HG03159 (cell line): ENCODE measurements around the gene PLXNB3.

Experiments used
- ATAC-seq: cut with Tn5 transposase; IDR thresholded peaks from one replicate; pipeline ENCODE4 v1.9.1; 2021; ENCODE audit warnings: mild to moderate bottlenecking, moderate library complexity; ENCODE audit not compliant: unreplicated experiment

The PLXNB3 gene

DNA sequence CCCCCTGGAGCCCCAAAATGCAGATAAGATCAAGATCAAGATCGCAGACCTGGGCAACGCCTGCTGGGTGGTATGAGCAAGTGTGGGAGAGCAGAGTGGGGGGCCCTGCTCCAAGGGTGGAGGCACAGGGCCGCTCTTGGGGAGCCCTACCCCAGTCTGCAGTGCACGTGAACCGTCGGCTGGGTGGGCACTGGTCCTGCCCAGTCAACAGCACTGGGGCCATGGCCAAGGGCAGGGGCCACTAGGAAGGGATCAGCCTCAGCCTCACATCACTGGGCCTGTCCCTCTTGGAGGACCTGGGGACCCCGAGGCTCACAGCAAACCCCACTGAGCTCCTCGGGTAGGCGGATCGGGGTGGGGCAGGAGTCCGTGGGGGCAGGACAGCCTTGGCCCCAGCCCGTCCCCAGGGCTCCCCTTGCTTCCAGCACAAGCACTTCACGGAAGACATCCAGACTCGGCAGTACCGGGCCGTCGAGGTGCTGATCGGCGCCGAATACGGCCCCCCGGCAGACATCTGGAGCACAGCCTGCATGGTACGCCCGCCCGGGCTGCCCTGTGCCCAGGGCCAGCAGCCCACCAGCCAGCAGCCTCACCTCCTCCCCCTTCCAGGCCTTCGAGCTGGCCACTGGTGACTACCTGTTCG, 20.4 kb downstream of the PLXNB3 start:
- ATAC-seq = no peak

DNA sequence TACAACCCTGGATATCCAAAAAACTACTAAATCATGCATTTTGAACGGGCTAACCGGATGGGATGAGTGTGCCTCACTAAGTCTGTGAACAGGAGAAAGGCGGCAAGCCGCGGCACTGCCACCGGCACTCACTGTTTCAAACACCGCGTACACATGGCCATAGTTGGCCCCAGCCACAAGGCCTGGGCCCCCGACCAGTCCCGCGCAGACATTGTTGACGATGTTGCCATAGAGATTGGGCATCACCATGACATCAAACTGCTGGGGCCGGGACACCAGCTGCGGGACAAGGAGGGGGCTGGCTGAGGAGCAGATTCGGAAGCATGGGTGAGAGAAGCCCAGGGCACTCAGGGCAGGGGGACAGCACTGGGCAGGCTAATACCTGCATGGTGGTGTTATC, 22.6 kb downstream of the PLXNB3 start:
- no peak for ATAC-seq

DNA sequence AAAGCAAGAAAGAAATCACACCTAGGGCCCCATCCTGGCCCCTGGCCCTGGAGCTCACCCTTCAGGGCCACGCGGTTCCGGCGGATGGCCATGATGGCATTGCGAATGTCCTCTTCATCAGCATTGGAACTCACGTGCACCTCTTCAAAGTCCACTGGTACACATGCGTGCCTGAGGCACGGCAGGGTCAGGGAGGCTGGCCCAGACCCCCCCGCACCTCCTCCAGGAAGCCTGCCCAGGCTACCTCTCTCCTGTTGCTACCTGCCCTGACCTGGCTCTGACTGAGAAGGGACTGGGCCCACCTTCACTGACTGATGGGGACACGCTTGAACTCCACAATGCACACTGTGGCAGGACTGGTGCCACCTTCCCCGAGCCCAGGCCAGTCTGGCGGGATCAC, 25.6 kb downstream of the PLXNB3 start:
- ATAC-seq = no peak

DNA sequence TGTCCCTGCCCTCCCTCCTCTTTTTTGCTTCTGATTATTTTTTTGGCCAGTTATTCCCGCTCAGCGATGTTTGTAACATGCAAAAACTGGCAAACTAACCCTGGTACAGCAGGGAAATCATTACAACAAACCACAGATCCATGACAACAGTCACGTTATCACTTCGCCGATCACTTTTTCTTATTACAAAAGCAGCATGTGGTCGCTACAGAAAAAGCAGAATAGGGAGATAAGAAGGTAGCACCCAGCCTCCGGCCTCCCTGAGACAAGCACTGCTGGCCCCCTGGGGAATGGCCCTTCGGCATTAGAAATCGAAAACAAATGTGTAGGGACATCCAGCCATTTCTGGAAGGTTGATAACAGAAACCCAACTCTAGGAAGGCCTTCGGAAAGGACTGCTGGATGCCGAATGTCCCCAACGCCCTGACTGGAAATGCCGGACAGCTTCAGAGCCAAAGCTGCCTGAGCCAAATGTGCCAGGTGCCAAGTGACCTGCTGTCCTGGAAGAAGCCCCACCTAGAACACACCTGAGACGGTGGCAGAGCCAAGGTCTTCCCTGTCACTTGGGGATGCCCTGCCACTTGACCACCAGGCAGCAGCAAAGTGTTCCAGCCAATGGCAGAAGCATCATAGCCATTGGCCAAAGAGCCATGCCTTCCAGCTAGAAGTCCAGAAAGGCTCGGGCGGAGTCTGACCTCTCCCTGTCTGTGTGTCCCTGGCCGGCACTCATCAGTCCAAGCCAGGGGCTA, 27.2 kb downstream of the PLXNB3 start:
- ATAC-seq = no peak

DNA sequence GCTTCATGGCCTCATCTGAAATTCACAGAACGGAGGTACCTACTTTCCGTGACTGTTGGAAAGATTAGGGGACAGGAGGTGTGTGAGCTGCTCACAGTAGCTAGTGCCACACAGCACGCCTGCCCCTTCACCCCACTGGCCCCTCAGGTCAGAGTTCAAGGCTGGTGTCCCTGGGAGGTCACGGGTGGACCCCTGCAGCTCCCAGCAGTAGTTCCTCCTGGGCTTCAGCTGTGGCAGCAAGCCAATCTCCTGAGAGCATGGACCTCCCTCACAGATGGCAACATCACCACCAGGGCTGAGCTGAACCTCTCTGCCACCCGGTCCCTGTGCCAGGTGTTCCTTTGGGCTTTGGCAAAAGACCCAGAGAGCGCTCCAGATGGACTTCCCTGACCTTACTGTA, 28.3 kb downstream of the PLXNB3 start:
- no peak for ATAC-seq

DNA sequence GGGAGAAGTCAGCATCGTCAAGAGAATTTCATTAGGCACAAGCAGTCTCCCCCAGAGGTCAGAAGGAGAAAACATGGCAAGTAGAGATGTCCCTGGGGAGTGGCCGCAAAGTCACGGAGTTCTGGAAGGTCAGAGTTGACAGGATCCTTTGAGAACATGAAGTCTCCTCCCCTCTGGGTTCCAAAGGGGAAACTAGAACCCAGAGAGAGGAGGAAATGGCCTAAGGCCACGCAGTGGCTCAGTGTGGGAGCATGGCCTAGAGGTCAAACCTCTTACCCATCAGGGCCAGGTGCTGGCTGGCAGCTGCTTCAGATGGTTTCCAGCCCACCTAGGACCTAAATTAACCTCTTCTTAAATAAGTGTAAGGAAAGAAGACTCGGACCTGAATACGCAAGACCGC, 29.2 kb downstream of the PLXNB3 start:
- ATAC-seq = no peak

DNA sequence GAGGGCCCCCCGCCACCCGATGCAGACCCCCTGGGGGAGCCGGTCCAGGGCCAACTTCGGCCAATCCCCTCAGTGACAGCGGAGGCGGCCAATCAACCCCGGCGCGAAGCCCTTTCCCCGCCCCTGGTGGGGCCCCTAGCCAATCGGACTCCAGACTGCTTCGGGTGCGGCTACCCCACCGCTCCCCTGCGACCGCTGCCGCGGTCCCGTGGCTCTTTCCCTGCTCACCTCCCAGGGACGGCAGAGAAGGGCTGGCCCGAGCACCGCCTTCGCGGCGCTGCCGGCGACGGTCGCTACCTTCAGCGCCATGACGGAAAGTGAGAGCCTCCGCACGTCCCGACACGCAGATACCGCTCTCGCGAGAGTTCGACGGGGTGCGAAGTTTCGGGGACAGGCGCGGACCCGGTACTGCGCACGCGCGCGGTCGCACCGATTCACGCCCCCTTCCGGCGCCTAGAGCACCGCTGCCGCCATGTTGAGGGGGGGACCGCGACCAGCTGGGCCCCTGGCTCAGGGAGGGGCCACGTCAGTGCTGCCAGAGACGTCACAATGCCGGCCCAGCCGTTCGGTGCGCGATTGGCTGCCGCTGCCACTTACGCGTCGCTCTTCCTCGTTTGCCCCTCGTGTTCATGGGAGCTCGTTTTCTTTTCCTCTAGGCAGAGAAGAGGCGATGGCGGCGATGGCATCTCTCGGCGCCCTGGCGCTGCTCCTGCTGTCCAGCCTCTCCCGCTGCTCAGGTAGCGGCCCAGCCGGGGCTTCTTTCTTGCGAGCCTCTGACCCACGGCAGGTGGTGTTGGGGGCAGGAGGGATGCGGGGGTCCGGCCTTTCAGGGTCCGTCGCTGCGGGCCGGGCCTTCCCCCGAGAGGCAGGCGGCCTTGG, 30.2 kb downstream of the PLXNB3 start, which contains the start of the genes IDH3G and SSR4:
Gene IDH3G, minus strand, starts transcription at position 358 of the 879 bp plus-strand sequence. Its CDS starts 49 bp downstream, at position 309.
Gene SSR4, plus strand, starts transcription at position 651 of the 879 bp plus-strand sequence. Its CDS starts 20 bp downstream, at position 671.
- ATAC-seq = peak; percentile 87

DNA sequence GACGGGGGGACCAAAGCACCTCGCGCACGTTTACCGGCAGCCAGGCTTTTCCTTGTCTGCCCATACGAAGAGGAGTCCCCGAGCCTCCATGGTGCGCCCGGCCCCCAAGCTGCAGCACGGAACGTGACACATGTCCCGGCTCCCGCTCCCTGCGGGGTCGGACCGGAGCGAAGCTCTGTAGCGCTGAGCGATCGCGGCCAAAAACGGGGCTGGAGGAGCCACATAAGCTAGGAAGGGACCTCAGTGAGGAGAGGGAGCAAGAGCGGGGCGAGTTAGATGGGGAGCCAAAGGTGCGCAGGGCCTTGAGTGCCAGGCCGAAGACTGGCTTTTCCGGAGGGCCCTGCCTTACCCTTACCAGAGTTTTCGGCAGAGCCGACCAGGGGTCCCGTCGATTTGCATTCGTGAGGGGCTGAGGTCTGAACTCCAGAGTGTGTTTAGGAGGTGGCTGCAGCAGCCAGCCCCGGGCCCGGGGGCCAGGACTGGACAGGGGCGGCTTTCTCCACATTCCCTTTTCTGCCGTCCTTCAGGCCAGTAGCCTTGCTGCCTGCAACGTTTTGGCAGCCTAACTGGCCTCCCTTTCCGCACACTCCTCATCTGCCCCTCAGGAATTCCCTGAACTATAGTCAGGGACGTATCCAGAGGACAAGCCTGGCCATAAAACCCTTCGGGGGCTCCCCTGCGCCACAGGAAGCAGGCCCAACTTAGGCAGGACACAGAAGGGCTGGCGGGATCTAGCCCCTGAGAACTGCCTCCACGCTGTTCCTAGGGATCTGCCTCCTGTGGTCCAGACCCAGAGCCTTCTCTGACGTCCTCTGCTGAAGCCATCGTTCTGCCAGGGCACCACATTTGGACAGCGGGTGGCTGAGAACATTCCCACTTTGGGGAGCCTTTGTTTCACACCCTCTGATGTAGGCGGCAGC, 31.1 kb downstream of the PLXNB3 start:
- no peak for ATAC-seq

DNA sequence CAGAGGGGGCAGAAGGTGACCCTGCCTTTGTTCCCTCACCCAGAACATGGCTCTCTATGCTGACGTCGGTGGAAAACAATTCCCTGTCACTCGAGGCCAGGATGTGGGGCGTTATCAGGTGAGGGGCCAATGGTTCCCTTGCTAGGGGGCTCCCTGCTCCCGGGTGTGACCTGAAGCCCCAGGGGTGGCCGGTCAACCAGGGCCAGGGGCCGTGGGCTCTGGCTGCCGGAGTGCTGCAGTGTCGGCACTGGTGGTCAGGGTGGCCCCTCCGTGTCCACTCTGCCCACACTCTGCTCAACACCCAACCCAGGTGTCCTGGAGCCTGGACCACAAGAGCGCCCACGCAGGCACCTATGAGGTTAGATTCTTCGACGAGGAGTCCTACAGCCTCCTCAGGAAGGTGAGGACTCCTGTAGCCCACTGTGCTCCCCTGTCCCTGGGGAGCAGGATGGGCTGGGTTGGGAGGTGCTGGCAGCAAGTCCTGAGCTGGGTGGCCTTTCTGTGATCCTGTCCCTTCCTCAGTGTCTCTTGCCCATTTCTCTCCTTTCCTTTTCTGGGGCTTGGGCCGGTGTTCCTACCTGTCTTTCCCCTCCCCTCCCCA, 33.5 kb downstream of the PLXNB3 start:
- ATAC-seq = no peak

DNA sequence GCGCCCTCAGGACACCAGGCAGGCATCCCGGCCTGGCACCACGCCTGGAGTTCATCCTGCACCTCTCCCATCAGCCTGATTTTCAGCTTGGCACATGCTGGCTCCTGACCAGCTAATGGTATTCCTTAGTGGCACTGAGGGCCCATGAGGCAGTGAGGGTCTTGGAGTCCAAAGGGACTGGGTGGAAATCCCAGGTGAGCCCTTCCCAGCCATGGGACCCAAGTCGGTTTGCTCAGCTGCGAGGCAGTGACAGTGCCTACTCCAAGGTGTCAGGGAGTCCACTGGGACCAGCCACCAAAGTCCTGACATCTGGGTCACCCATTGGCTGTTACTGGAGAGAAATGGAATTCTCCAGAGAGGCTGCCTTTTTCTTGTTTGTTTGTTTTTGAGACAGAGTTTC, 35.3 kb downstream of the PLXNB3 start:
- ATAC-seq = no peak

DNA sequence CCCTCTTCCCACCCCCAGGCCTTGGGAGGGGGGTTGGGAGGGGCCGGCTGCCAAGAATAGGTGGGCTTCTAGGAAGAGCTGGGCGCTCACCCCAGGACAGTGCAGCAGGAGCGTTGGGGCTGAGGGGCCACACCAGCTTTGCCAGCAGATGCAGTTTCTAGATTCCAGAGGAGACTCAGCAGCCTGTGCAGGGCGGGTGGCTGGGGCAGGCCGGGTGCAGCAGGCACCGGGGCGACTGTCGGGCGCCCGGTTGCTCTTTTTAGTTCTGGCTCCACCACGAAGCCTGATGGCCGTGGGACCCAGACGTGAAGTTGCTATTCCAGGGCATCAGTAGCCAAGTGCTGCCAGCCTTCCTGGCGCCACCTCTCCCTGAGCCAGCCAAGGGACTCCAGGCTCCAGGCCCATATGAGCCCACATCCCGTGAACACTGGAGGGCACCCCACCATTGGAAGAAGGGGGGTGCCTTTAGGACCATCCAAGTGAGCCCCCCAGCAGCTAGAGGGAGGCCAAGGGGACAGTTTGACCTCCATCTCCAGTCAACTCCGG, 36.2 kb downstream of the PLXNB3 start:
- no peak for ATAC-seq

DNA sequence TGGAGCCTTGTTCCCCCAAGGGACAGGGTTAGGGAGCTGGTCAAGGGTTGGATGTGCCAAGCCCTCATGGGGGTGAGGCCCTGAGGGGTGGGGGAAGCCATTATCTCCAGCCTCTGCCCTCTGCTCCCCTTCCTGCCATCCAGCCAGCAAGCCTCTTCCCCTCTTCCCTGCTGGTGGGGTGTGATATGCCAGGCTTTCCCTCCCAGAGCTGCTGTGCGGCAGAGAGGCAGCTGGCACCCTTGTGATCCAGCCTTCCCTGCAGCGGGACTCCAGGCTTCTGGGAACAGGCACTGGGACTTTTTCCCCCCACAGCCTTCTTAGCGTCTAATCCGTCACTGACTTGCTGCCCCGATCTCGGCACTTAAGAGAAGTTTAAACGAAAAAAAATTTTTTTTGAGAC, 36.7 kb downstream of the PLXNB3 start:
- no peak for ATAC-seq

DNA sequence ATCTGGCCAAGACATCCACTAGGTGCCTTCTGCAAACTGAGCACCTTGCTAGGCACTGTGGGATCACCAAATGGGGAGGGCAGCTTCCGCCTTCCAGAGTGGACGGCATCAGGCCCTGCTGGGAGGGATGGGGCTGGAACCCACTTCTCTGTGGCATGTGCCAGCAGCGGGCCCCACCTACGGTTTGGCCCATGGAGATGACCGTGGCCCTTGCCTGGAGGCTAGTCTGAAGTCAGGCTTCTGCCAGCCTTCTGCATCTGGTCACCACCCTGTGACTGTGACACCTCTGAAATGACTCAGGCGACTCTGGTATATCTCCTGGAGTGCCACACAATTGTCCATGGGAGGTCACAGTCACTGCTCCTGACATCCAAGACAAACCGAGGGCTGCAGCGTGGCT, 37.6 kb downstream of the PLXNB3 start:
- ATAC-seq = no peak

DNA sequence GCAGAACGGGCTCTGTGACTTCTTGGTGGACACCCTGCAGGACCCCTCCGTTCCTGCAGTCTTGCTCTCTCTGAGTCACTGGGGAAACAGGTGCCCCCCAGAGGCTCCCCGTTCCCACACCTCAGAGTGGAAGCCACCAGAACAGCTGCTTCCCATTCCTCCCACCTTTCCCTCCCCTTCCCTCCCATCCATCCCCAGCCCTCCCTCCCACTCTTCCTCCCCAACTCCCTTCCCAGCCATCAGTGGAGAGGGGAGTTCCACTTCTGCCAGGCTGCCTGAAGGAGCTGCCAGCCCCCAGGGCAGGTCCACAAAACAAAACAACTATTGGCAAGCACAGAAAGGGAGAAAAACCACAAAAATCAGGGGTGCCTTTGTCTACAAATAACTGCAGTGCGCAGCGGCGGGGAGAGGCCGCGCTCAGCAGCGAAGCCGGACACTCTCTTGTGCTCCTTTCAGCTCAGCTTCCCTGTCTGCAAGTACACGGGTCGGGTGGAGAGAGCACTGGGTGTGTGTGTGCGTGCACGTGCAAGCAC, 38.5 kb downstream of the PLXNB3 start:
- ATAC-seq = no peak

DNA sequence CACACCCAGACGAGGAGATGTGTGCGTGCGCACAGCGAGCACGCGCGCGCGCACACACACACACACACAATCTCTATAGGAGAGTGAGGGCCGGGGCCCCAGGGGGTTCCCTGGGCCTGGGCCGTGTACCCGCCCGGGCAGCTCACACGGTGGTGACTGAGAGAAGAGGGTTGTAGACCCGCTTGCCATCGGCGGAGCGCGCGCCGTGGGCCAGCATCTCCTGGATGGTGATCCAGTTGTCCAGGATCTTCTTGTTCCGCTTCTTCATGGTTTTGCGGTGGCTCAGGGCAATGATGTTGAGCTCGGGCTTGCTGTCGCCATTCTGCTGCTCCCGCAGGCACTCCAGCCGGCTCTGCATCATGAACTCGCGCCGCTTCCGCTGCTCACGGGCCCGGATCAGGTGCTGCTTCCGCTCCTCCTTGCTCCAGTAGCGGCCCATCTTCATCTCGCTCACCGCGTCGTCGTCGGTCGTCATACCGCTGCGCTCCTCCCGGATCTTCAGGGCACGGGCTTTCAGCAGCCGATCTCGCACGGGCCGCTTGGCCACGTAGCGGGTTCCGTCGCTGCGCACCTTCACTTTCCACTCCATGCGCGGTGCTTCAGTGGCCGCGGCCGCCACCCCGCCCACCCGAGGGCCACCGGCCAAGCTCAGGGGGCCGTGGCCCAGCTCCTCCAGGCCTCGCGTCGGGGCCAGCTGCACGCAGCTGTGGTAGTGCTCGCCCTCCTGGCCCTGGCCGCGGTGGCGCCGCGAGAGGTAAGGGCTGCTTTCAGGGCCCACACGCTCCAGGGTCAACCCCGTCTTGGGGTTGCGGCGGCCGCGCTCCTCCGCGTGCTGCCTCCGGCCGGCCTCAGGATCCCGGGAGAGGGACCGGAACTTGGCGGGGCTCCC, 39.4 kb downstream of the PLXNB3 start:
- ATAC-seq = no peak

DNA sequence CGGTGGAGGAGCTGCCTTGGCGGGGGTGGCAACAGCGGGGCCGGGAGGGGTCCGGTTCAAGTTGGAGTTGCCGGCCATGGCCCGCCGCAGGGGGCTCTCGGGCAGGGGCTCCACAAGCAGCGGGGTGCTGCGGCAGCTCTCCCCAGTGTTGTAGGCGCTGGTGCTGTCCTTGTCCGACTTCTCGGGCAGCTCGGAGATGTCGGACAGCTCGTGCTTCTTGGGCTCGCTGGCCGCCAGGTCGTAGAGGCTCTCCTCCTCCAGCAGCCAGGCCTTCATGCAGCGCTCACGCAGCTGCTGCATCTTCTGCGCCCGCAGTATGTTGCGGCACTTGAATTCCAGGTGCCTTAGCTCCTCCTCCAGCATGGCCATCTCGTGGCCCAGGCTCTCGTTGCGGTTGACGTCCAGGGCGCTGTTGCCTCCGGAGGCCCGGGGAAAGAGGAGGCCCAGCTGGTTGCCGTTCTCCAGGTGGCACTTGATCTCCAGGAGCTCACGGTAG, 40.1 kb downstream of the PLXNB3 start:
- no peak for ATAC-seq

DNA sequence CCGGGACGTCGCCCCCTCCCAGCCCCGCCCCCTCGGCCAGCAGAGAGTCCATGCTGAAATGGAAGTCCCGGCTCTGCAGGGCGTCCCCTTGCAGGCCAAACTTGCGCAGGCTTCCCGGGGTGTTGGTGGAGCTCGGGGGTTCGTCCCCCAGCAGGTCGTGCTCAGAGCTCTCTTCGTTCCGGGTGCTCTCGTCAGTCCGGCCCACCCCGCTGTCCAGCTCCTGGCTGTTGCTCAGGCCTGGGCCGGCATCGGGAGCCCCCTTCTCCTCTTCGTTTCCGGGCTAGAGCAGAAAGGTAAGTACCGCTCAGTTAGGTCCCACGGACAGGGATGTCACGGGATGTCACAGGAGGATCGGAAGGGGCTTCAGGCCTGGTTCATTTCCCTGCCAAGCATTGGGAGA, 40.6 kb downstream of the PLXNB3 start:
- no peak for ATAC-seq

DNA sequence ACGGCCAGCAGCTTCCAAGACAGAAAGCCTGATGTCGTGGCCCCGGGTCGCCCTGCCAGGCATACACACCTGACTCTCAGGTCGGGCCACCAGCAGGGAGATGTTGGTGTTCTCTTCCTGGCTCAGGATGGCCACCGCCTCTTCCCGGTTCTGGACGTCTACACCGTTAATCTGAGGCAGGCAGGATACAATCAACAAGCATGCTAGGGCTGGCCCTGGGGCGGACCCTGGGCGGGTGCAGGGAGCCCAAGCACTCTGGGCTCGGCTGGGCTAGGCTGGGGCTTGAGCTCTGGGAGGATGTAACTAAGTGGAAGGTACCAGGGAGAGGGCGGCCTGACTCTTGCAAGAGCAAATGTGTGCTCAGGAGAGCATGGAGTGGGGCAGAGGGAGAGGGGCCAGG, 41.4 kb downstream of the PLXNB3 start:
- no peak for ATAC-seq
